ENCODE measurements around the gene PTTG1IP.

GRCh38 chr21:44917446-44918106 is 44.1 kb upstream of the PTTG1IP start:
- TF ChIP-seq CTCF (IDR thresholded peaks at IDR 0.05) = no peak
- no peak for TF ChIP-seq POLR2A (IDR thresholded peaks at IDR 0.05)
